CD4-positive, alpha-beta T cell treated with Interferon gamma for 1 hour (primary cell): ENCODE results near the gene PSAP.
A peak's percentile ranks its signal among the peaks of the same experiment; 100 is the strongest.

Source experiments
- DNase-seq: peaks from one replicate; pipeline ENCODE4 v3.0.0-alpha.2; 2020

PSAP gene

GRCh38 chr10:71782221-71782916 is 68.7 kb downstream of the PSAP start:
- DNase-seq, result no peak

- DNase-seq, result no peak
These were observed 70.3 kb downstream of the PSAP start for GRCh38 chr10:71780719-71781118.

- no peak for DNase-seq
These were observed 70.9 kb downstream of the PSAP start for GRCh38 chr10:71780156-71780555.

- no peak for DNase-seq
These were observed 71.4 kb downstream of the PSAP start for GRCh38 chr10:71779641-71780040.

GRCh38 chr10:71778071-71778825 is 72.8 kb downstream of the PSAP start:
- DNase-seq, result no peak

- DNase-seq, result no peak
These were observed 73.7 kb downstream of the PSAP start for GRCh38 chr10:71777213-71777985.

- no peak for DNase-seq
These were observed 74.5 kb downstream of the PSAP start for GRCh38 chr10:71776481-71776925.

GRCh38 chr10:71774916-71775702 is 75.9 kb downstream of the PSAP start:
- DNase-seq, result peak; percentile 51

- DNase-seq, result peak; percentile 89
These were observed 77.7 kb downstream of the PSAP start, which contains the start of gene VSIR for GRCh38 chr10:71773221-71773971. Gene VSIR (minus strand): TSS chr10:71773520. CDS start chr10:71773439, 81 bp downstream.

- no peak for DNase-seq
These were observed 78.2 kb downstream of the PSAP start for GRCh38 chr10:71772832-71773220.

GRCh38 chr10:71771821-71772617 is 79.0 kb downstream of the PSAP start:
- no peak for DNase-seq

GRCh38 chr10:71771204-71771603 is 79.8 kb downstream of the PSAP start:
- DNase-seq, result no peak

GRCh38 chr10:71770789-71771188 is 80.3 kb downstream of the PSAP start:
- peak; percentile 47 for DNase-seq

- no peak for DNase-seq
These were observed 80.8 kb downstream of the PSAP start for GRCh38 chr10:71770255-71770654.

GRCh38 chr10:71769279-71769823 is 81.7 kb downstream of the PSAP start:
- DNase-seq, result peak; percentile 66

GRCh38 chr10:71767420-71768035 is 83.5 kb downstream of the PSAP start:
- no peak for DNase-seq

GRCh38 chr10:71766717-71767419 is 84.2 kb downstream of the PSAP start:
- DNase-seq, result peak; percentile 80
